Kidney (tissue), 14 donors: ENCODE data around the gene RIMS4. TPM values are rescaled to one million over a fixed set of nuclear protein-coding genes. Genes with fewer than 3 reads are reported as not detected.

Experiments used
- DNase-seq, 5 donors: peaks; one replicate each; pipeline ENCODE4 v3.0.0-alpha.2; 2013 to 2020
- FAIRE-seq: peaks from 2 replicates; lab custom pipeline; 2012; peaks lifted over from hg19 to GRCh38; lab: Jason Lieb, UNC
- H3K27ac ChIP-seq, 2 donors: one replicate each; pipeline ENCODE4 v1.7.0; 2013; ENCODE audit warnings: low read depth in 2 of 2, low read length in 2 of 2, inconsistent platforms in 1 of 2
- H3K27me3 ChIP-seq: one replicate; pipeline ENCODE4 v1.7.1; 2013; ENCODE audit warnings: low read length, inconsistent platforms; ENCODE audit not compliant: control insufficient read depth, insufficient read depth
- H3K36me3 ChIP-seq, 3 donors: one replicate each; pipeline versions ENCODE4 v1.7.0 to v1.7.1; 2013; ENCODE audit warnings: low read length in 3 of 3, control low read depth in 1 of 3, inconsistent platforms in 1 of 3; ENCODE audit not compliant: insufficient read depth in 3 of 3, control insufficient read depth in 2 of 3
- H3K4me1 ChIP-seq, 3 donors: one replicate each; pipeline versions ENCODE4 v1.7.0 to v1.7.1; 2013; ENCODE audit warnings: low read length in 3 of 3, inconsistent platforms in 1 of 3, low read depth in 1 of 3; ENCODE audit not compliant: control insufficient read depth in 2 of 3, insufficient read depth in 2 of 3
- H3K4me3 ChIP-seq, 3 donors: one replicate each; pipeline versions ENCODE4 v1.7.0 to v1.8.1; 2013; ENCODE audit warnings: low read length in 3 of 3, control low read depth in 1 of 3, inconsistent platforms in 1 of 3
- H3K9ac ChIP-seq, 3 donors: one replicate each; pipeline versions ENCODE4 v1.7.0 to v1.7.1; 2013; ENCODE audit warnings: low read length in 3 of 3, control low read depth in 1 of 3, inconsistent platforms in 1 of 3
- H3K9me3 ChIP-seq, 3 donors: one replicate each; pipeline versions ENCODE4 v1.7.0 to v1.7.1; 2013; ENCODE audit warnings: low read length in 3 of 3, control low read depth in 1 of 3, inconsistent platforms in 1 of 3; ENCODE audit not compliant: control insufficient read depth in 2 of 3, insufficient read depth in 1 of 3
- intact Hi-C: fragments of 100-400 bp; cut with DNase I; formaldehyde crosslinking; loops from one replicate; pipeline ENCODE4 v1.11.1; 2022
- polyA plus RNA-seq: library from polyadenylated mRNA; stranded (reverse); fragments of 350-450 nt; fragmentation: Illumina TruSeq; extraction: RNeasy Lipid Tissue Mini Kit (QIAGEN cat#74804); gene quantifications from one replicate; pipeline ENCODE4 v1.2.3, GENCODE V29; 2014; ENCODE audit warnings: low read depth, low replicate concordance; ENCODE audit not compliant: insufficient read depth
- total RNA-seq: library from RNA; stranded (reverse); fragmentation: NEBNext Ultra II Directional; extraction: Animal tissue kit (Norgen Biotek cat#: 25700); gene quantifications from one replicate; pipeline ENCODE4 v1.2.1, GENCODE V29; 2021
- TF ChIP-seq, protein P1 (sequence below): IDR thresholded peaks from 3 replicates; pipeline ENCODE4 v1.5.1; 2012; ENCODE audit warnings: mild to moderate bottlenecking, moderate library complexity, borderline replicate concordance; ENCODE audit not compliant: insufficient read depth; ENCODE audit errors: extremely low read depth
- donor health status: control.
- donor health status: control.
- donor health status: control.
- donor health status: control.
- donor health status: control.
- donor health status: DM: yes; HTN: yes; CAD: no.
- donor health status: Normal renal cell carcinoma (clear cell type).

RIMS4 gene
- total and polyA plus RNA-seq, 2 donors from 2014 or later: 0.13 TPM; not detected in 1

DNA sequence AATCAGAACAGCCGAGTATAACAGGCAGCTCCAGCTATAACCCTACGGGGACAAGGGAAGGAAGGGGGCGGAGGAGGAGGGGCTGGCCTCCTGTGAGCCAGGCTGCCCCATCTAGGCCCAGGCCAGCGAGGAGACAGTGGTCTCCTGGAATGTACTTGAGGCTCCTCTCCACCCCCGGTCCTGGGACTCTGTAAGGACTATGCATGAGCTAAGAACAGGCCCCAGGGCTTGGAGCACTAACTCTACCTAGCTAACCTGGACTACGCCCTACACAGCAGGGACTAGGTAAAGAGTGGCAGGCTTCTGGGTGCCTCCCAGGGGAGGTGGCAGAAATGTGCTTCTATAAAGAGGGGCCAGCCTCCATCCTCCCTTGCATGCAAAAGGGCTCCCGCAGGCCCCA, 55.8 kb downstream of the RIMS4 start:
- Histone ChIP-seq H3K27ac (no peak overlapping the region), H3K27me3 (peaks cover 2% of the 10 kb centered on the region), H3K4me1 (no peaks in the 10 kb centered on the region), H3K4me3 (no peak overlapping the region), H3K9ac (no peak overlapping the region), H3K36me3 (no peaks in the 10 kb centered on the region), H3K9me3 (no peaks in the 10 kb centered on the region)
- intact Hi-C loops: no loop called here
- TF ChIP-seq, protein P1, sequence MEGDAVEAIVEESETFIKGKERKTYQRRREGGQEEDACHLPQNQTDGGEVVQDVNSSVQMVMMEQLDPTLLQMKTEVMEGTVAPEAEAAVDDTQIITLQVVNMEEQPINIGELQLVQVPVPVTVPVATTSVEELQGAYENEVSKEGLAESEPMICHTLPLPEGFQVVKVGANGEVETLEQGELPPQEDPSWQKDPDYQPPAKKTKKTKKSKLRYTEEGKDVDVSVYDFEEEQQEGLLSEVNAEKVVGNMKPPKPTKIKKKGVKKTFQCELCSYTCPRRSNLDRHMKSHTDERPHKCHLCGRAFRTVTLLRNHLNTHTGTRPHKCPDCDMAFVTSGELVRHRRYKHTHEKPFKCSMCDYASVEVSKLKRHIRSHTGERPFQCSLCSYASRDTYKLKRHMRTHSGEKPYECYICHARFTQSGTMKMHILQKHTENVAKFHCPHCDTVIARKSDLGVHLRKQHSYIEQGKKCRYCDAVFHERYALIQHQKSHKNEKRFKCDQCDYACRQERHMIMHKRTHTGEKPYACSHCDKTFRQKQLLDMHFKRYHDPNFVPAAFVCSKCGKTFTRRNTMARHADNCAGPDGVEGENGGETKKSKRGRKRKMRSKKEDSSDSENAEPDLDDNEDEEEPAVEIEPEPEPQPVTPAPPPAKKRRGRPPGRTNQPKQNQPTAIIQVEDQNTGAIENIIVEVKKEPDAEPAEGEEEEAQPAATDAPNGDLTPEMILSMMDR: no peak
- DNase-seq (no peak), FAIRE-seq (no peak)

DNA sequence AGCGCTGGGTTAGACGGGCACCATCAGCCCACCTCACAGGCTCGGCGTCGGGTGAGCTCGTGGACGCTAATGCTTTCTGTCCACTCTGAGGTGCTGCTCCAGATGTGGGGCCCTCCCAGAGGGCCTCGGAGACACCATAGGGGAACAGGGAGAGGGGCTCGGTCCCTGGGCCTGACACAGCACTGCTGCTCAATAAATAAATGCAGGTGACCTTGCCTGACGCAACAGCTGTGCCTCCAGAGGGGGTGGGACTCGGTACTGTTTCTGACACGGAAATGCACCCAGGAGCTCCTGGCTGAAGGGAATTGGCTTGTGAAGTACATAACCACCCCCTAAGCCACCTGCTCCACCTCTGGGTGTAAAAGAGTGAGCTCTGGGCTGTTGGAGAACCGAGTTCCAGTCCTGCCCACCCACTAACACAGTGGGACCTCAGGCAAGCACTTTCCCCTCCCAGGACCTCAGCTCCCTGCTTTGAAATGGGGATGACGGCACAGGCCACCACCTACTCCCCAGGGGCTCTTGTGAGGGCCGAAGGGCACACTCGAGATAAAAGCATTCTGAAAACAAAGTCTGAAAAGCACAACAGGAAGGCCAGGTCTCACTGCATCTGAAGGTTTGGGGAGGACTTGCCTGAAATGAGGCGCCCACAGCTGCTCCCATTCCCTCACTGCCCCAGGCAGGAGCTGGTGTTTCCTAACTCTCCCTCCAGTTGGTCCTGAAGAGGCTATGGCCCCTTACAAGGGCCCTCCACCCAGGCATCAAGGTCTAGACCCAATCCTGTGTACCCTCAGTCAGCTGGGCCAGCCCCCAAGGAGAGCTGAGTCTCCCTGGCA, 58.0 kb downstream of the RIMS4 start:
- DNase-seq: no peak
- TF ChIP-seq, protein P1: no peak
- H3K27ac ChIP-seq: no peak overlapping the region
- H3K4me3 ChIP-seq: no peak overlapping the region
- no peak for FAIRE-seq
- peaks cover 2% of the 10 kb centered on the region for H3K27me3 ChIP-seq
- intact Hi-C loops: no loop called here
- no peaks in the 10 kb centered on the region for H3K9me3 ChIP-seq
- H3K4me1 ChIP-seq: peaks cover 0 to 3% (median 1%) of the 10 kb centered on the region in 3 donors
- H3K9ac ChIP-seq: no peak overlapping the region
- H3K36me3 ChIP-seq: no peaks in the 10 kb centered on the region

DNA sequence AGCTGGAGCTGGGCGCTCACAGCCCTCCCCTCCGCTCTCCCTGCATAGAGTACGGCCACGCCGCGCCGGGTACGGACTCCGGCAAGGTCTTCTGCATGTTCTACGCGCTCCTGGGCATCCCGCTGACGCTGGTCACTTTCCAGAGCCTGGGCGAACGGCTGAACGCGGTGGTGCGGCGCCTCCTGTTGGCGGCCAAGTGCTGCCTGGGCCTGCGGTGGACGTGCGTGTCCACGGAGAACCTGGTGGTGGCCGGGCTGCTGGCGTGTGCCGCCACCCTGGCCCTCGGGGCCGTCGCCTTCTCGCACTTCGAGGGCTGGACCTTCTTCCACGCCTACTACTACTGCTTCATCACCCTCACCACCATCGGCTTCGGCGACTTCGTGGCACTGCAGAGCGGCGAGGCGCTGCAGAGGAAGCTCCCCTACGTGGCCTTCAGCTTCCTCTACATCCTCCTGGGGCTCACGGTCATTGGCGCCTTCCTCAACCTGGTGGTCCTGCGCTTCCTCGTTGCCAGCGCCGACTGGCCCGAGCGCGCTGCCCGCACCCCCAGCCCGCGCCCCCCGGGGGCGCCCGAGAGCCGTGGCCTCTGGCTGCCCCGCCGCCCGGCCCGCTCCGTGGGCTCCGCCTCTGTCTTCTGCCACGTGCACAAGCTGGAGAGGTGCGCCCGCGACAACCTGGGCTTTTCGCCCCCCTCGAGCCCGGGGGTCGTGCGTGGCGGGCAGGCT, 60.1 kb downstream of the RIMS4 start:
- DNase-seq: no peak
- Histone ChIP-seq H3K36me3 (no peaks in the 10 kb centered on the region), H3K4me1 (peaks cover 0 to 10% (median 7%) of the 10 kb centered on the region in 3 donors), H3K4me3 (no peak overlapping the region), H3K27me3 (peaks cover 2% of the 10 kb centered on the region), H3K9ac (no peak overlapping the region), H3K9me3 (no peaks in the 10 kb centered on the region), H3K27ac (no peak overlapping the region)
- no peak for FAIRE-seq
- intact Hi-C loops: no loop called here
- TF ChIP-seq, protein P1: no peak
